Measurements from ENCODE around the gene APOL5. TPM values are rescaled to one million over a fixed set of nuclear protein-coding genes. Genes with fewer than 3 reads are reported as not detected.

Gene APOL5
- total RNA-seq, 2 experiments from 2014 or later, result not detected

- ChIA-PET CTCF (interaction anchor here (1.3 kb wide), 2 partner anchors 11 to 347 kb away, joined by 3 read pairs; no protein-coding TSS in a partner anchor), POLR2A (no interaction called here)
- Mint-ChIP-seq H3K36me3 (ENCODE audit: low read depth) (no peaks in the 10 kb centered on the region), H3K9me3 (ENCODE audit: insufficient read depth) (no peaks in the 10 kb centered on the region), H3K27me3 (ENCODE audit: low read depth) (peaks cover 6% of the 10 kb centered on the region), H3K27ac (no peak overlapping the region), H3K4me3 (no peak overlapping the region), H3K4me1 (ENCODE audit: low read depth) (no peaks in the 10 kb centered on the region)
- ATAC-seq (no peak), DNase-seq (no peak)
Measured at GRCh38 chr22:35777335-35777975, 59.8 kb downstream of the APOL5 start.

Other genes starting within 250 kb of the APOL5 start
- gene RASD2, start 177.0 kb upstream of the APOL5 start, total RNA-seq, result under 1 TPM; 0.08 TPM
- gene MB, start 100.5 kb upstream of the APOL5 start, total RNA-seq, result not detected
- gene APOL6, start 69.4 kb upstream of the APOL5 start, total RNA-seq, result 10 to 100 TPM; 62.3 to 63.2 TPM